ENCODE results near the gene TRIM71. TPM values are rescaled to one million over a fixed set of nuclear protein-coding genes. Genes with fewer than 3 reads are reported as not detected.

The TRIM71 gene
- polyA plus RNA-seq, 1 donor = 0.18 TPM

DNA sequence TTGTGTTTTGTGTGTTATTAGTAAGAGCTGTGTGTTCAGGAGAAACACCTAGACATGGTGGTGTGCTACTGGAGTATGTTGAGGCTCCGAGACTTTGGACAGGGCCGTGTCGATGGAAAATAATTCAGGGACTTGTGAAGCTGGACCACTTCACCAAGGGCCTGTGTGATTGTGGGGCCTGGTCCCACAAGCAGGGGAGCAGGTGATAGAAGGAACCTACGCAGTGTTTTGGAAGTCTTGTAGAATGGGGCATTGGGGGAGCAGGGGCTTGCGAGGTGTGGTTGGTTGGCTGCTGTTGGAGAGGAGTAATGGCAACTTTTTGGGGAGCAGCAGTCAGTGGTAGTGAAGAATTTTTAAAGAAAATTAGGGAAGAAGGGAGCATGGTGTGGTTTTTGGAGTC, 48.7 kb downstream of the TRIM71 start:
- no peak for DNase-seq

DNA sequence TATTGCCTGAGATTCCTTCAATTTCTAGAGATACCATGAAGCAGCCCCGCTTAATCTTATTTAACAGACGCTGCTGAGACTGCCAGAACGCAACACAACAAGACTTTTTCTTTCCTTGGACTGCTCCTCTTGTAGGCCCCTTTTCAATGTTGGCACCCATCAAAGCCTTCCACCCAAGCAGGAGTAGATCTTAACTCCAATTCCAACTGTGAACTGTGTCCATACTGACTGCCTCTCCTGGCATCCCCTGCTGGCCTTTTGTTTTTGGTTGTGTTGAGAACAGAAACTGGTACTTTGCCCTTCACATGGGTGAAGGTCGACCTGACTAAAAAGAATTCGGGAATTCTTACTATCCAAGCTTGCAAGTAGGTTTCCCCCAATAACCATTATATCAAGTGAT, 50.2 kb downstream of the TRIM71 start:
- DNase-seq = no peak

DNA sequence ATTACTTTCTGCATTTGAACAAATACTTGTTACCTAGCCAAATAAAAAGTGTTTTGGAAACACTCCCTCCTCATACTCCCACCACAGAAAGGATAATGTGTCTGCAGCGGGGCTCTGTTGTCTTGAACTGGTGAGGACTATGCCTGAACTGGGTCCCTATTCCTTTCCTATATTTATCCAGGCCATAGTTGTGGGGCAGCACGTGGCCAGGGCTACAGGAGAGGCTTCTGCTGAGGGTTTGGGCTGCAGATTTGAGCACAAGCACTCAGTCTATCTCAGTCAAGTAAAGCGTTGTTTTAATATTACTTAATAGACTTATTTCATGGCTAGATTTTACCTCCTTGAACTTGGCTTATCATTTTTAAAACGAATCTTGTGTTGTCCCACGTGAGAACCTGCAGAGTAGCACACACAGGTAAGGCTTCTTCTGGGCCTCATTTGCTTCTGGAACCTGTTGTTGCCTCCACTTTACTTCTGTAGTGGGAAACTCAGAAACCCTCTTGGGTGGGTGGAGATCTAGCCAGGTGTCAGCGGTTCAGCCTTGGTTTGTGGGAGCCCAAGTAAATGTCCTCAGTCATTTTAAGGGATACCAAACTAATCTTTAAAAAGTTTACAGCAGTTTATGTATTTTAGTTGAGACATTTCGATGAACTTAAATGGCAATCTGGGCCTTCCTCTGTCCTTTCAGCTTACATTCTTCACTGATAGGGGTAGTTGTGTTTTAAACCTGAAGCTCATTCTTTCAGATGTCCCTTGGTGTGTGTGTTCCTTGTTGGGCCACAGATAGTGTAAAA, 51.1 kb downstream of the TRIM71 start:
- DNase-seq = no peak

DNA sequence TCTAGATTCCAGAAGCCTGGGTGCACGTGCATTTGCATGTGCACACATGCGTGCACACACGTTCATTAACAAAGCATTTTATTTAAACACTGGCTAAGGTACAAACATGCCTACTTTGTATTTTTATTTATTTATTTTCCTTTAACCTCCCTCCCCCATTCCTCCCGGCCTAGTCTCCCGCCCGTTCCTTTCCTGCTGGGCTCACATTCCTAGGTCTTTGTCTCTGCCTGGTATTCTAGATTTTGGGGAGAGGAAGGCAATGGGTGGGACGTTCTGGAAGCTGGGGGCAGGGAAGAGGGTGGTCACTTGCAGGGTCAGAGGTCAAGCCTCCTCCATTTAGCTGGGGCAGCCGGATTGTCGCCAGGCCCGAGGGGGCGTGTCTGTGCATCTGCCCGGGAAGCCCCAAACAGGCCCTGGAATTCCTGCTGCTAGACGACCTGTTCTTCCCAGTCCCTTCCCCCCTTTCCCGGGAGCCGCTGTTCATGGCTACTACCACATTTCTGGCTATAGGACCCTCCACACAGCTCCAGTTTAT, 51.8 kb downstream of the TRIM71 start:
- no peak for DNase-seq

DNA sequence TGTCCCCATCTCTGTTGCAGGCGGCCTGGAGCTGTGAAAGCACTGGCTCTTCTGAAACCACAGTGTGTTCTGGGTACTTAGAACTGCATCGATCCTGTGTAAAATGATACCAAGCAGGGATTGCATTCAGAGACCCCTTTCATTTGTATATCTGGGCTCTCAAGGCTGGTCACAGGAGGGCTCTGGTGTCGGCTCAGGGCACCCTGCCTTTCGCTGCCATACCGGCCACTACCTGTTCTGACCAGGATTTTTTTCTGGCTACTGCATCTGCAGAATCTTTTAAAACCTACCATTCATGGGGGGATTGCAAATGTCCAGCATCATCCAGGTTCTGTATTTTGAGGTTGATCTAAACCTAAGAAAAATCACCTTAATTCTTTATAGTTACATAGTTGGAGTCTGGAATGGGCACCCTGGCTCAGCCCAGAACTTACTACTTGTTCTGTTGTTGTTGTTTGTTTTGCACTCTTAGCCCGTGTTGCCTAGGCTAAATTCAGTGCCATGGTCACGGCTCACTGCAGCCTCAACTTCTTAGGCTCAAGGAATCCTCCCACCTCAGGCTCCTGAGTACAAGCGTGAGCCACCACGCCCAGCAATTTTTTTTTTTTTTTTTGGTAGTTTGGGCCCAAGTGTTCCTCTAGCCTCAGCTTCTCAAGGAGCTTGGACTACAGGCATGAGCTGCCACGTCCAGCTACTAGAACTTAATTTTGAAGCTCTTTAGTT, 52.7 kb downstream of the TRIM71 start:
- no peak for DNase-seq

DNA sequence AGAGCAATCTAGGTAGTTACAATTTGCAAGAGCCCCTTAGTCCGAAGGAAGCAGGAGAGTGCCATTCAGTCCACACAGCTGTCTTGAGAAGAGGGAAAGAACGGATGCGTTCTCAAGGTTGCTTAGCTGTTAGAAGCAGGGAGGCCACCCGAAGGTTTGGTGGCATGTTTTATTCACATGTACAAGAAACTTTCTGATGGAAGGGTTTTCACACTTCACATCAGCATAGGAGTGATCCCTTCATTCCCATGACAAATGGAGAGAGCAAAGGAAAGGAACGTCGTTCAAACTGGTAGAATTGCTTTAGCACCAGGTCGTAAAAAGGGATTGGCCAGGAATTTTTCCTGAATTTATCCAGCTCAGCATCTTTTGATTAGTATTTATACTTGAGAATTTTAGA, 53.5 kb downstream of the TRIM71 start:
- no peak for DNase-seq

DNA sequence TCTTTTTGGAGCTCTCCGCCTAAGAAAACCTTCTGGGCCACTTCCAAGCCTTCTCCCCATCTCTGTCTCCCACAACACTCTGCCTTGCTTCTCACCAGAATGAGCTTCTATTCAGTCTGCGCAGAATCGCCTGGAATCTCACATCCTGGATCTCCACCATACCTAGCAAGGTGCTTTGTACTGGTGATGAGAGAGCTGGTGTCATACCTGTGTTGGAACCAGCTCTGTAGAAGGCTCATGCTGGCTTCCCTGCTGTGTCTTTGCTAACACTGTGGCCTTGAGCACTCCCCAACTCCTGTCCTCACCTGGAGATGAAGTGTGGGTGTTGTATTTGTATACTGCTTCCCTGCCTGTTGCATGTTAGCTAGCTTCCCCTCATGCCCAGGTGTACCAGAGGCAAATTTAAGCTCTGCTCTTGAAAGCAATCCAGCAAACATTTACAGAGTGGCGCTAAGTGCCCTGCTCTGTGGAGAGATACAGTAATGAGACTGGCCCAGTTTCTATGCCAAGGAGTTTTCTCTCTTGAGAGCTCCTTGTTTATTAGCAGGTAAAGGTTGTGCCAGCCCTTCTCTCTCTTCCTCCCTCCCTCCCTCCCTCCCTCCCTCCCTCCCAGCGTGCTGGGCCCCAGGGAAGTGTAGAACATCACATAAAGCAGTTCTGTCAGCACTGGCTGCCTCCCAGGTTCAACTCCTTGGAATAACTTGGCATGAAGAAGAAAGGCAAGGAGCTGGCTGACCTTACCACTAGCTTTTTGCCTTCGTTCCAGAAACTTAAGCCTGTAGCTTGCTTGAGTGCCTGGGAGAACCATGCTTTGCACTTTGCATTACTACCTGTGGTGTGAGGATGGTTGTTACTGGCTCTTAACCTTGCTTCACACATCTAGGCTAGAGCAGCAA, 54.9 kb downstream of the TRIM71 start:
- no peak for DNase-seq

DNA sequence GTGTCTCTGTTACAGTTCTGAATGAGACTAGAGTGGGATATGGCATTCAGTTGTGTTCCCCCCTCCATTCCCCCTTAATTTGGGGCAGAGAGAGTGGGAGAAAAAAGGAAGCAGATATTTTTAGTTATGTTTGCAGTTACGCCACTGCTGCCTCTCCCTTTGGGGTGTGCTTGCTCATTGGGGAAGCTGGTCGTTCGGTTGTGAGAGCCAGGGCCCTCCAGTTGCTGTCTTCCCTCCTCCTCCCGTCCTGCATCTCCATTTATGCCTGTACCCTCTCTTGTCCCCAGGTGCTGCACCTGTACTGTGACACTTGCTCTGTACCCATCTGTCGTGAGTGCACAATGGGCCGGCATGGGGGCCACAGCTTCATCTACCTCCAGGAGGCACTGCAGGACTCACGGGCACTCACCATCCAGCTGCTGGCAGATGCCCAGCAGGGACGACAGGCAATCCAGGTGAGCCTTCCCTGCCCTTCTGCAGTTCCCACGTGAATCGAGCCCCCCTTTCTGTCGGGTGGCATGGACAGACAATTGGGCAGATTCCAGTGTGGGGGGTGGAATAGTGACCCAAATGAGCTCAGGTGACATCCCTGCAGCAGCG, 55.8 kb downstream of the TRIM71 start:
- no peak for DNase-seq

DNA sequence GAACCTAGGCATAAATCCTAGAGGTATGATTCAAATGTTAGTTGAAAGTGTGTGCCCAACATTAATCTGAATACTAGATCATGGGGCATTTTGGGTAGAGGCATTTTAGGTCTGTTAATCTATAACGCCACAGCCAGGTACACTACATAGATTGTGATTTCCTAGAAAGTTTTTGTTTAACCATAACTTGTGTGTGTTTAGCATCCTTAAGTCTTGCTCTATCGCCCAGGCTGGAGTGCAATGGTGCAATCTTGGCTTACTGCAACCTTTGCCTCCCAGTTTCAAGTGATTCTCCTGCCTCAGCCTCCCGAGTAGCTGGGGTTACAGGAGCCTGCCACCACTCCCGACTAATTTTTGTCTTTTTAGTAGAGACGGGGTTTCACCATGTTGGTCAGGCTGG, 59.1 kb downstream of the TRIM71 start:
- no peak for DNase-seq

DNA sequence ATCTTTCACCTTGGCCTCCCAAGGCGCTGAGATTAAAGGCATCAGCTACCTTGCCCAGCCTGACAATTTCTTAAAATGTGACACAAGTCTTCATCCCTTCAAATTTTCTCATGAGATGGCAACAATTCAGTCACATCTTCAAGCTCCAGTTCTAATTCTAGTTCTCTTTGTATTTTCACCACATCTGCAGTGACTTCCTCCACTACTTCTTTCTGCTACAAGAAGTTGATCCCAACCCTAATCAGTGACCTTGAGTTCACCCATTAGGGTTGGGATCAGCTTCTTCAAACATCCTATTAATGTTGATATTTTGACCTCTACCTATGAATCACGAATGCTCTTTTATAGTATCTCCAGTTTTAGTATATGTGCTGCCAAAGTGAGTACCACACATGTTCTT, 59.8 kb downstream of the TRIM71 start:
- DNase-seq = no peak

DNA sequence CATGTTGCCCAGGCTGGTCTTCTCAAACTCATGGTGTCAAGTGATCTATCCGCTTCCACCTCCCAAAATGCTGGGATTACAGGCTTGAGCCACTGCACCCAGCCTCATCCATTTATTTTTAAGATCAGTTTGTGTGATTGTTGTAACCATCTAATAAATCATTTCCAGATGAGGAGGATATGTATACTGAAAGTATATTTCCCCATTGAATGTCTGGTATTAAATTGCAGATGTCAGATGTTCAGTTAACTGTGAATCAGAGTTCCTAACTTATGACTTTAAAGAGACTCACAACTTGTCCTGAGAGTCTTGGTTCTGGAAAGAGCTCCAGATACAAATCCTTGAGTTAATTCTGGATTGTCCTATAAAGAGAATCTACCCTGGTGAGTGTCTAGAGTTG, 62.4 kb downstream of the TRIM71 start:
- no peak for DNase-seq

DNA sequence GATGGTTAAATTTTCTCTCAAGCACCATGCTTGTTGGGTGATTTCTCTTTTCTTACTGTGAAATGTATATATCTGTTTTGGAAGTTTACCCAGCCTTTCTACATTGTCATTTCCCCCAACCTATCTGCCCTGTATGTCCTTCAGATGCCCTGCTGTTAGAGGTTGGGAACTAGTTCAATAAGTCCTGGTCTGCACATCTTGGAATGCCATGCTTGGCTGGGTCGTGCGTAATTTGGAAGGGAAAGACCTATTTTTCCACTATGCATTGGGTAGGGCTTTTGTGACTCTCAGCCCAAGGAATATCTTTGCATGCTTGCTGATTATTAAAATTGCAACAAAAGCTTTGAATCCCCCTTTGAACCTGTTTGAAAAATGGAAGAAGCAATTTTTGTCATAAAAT, 63.8 kb downstream of the TRIM71 start:
- no peak for DNase-seq

DNA sequence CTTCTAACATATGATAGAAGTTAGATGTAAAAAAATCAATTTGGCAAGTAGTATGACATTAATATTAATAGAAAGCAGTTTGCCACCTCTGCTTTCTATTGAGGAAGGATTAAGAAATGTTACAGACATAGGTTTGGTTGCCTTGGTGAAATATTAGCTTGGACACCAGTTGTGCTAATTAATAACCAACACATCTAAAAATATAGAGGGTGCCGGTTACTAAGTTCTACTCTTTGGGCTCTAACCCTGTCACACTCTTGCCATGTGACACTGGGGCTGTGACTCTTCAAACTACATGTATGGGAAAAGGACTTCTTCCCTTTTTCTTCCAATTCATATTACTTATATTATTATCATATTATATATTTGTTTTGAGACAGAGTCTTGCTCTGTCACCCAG, 64.4 kb downstream of the TRIM71 start:
- no peak for DNase-seq

DNA sequence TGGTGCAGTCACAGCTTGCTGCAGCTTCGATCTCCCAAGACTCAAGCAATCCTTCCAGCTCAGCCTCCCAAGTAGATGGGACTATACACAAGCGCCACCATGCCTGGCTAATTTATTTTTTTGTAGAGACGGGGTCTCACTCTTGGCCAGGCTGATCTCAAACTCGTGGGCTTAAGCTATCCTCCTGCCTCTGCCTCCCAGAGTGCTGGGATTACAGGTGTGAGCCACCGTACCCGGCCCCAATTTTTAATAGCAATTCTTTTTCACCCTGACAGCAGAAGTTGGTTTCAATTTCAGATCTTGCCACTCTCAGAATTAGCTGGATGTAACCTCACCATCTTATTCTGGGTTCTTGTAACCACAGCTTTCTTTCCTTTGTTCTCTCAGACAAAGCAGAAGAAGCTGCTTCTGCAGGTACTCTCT, 64.8 kb downstream of the TRIM71 start:
- DNase-seq = no peak

DNA sequence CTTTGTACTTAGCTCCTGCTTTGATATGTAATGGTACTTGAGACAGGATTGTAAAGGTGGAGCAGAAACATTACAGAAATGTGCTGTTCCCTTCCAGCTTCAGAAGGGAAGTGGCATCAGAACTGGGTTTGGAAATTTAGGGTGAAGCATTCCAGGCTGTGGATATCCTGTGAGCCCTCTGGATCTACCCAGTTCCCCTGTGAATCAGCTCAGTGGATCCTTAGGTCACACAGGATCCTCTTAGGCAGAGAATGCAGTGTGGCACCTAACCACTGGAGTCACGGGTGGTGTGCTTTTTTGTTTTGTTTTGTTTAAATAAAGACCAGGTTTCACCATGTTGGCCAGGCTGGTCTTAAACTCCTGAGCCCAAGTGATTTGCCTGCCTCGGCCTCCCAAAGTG, 66.0 kb downstream of the TRIM71 start:
- no peak for DNase-seq

DNA sequence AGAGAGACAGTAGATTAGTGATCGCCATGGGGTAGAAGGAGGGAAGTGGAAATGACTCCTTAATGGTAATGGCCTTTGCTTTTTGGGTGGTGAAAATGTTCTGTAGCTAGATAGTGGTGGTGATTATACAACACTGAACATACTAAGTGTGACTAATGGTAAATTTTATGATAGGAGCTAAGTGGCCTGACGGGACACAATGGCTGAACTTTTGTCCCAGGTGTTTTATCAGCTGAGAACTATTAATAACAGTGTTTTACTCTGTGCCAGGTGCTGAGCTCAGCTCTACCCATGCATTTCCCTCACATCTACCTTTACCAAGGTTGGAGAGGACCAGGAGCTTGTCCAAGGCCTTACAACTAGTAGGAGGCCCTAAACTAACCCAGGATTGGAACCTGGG, 66.8 kb downstream of the TRIM71 start:
- DNase-seq = no peak

DNA sequence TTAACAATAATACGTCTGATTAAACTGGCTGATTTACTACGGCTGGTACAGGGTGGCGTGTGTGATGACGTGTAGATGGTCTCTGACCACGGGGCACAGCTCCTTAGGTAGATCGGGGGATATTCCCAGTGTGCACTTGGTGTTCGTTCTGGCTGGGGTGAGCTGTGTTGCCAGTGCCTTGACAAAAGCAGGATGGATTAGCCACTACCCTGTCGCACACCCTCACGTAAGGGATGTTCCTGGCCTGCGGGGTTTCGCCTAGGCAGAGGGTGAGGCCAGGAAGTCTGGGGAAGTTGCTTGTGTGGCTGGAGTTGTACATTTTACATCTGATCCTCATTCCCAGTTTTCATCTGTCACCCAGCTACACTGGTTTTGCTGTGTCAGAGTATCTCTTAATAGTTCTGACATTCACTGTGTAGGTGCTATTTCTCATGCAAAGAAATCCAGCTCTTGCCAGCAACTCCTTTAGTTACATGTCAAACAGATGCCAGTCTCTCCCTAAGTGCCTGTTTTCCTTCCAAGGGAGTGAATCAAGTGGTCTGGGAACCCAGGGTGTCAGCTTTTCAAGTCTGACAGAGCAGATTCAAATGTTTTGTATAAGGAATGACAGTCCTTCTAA, 67.6 kb downstream of the TRIM71 start:
- no peak for DNase-seq

DNA sequence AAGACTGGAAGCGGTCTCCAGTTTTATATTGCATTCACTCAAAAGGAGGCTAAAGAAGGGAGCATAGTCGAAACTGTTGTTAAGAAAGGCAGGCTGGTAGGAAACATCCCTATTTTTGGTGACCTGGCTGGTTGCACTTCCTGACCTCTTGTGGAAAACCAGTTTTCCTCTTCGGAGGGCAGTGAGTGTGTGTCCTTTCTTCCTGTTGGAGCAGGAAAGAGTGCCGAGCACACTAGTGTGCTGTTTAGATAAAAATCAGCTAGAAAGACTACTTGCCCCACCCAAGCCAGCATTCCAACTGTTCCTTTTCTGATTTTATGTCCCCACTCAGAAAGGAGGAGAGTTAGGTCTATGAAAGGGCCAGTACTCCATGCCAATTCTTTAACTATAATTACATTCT, 68.5 kb downstream of the TRIM71 start:
- DNase-seq = no peak

DNA sequence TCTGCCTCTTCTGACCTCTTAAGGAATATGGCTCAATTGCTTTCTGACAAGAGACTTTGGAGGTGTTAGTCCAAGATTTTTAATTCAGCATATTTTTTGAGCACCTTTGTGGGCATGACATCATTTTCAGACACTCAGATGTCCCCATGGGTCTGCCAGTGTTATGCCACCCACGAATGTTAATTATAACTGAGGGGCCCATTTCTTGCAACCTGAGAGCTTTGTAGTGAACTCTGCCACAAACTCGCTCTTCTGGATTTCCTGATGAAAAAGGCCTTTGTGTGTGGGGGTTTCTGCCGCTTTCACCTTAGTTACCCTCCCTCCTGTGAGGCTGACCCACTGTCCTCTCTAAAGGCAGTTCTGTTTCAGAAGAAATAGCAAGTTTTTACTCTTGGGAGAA, 69.1 kb downstream of the TRIM71 start:
- no peak for DNase-seq

DNA sequence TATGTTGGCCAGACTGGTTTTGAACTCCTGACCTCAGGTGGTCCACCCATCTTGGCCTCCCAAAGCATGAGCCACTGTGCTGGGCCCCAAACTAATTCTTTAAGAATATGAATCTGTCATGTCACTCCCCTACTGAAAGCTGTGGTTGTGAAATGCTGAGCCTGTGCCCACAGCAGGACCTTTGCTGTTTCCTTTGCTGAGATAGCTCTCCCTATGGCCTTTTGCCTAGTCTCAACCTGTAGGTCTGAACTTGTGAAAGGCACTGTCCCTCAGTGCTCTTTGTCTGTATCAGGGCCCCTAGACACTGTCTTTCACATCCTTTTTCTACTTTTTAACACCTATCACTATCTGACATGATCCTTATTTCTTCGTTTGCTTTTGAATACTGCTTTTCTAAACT, 70.9 kb downstream of the TRIM71 start:
- no peak for DNase-seq

DNA sequence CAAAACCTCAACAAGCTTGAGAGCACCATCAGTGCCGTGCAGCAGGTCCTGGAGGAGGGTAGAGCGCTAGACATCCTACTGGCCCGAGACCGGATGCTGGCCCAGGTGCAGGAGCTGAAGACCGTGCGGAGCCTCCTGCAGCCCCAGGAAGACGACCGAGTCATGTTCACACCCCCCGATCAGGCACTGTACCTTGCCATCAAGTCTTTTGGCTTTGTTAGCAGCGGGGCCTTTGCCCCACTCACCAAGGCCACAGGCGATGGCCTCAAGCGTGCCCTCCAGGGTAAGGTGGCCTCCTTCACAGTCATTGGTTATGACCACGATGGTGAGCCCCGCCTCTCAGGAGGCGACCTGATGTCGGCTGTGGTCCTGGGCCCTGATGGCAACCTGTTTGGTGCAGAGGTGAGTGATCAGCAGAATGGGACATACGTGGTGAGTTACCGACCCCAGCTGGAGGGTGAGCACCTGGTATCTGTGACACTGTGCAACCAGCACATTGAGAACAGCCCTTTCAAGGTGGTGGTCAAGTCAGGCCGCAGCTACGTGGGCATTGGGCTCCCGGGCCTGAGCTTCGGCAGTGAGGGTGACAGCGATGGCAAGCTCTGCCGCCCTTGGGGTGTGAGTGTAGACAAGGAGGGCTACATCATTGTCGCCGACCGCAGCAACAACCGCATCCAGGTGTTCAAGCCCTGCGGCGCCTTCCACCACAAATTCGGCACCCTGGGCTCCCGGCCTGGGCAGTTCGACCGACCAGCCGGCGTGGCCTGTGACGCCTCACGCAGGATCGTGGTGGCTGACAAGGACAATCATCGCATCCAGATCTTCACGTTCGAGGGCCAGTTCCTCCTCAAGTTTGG, 72.9 kb downstream of the TRIM71 start:
- DNase-seq = no peak

All from hindlimb muscle (tissue), 1 donor.